HPDE6-E6E7 (cell line): ENCODE measurements around the gene PIMREG.
A peak's percentile ranks its signal among the peaks of the same experiment; 100 is the strongest.

ENCODE experiments used
- DNase-seq: peaks from one replicate; pipeline ENCODE4 v3.0.0; 2011; ENCODE audit warnings: missing footprints; ENCODE audit errors: extremely low spot score

Gene PIMREG

DNA sequence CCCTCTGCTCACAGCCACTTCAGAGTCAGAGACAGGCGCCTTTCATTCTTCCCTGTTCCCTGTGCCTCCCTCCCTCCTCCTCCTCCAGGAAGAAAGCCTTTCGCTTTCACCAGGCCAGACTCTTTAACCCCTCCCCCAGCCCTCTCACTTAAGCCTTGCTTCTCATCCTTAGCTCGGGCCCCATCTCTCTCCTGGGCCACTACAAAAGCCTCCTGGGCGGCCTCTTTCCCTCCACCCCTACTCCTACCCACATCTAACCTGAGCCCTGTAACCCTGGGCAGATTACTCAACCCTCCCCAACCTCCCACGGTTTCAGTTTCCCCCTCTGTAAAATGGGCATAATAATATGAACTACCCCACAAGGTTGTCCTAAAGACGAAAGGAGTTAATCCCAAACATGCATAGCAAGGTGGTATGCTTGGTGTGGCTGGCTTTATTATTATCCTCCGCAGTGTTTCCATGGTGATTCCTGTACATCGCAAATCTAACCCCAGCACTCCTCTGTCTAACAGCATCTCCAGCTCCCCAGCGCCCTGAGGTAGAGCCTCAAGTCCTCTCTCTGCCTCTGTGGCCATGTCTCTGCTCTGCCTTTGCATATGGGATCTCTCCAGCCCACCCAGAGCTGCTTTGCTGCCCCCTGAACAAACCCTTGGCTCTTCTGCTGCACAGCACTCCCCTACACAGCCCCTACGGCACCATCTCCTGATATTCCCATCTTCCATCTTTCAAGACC, 17.7 kb downstream of the PIMREG start:
- DNase-seq, result no peak

DNA sequence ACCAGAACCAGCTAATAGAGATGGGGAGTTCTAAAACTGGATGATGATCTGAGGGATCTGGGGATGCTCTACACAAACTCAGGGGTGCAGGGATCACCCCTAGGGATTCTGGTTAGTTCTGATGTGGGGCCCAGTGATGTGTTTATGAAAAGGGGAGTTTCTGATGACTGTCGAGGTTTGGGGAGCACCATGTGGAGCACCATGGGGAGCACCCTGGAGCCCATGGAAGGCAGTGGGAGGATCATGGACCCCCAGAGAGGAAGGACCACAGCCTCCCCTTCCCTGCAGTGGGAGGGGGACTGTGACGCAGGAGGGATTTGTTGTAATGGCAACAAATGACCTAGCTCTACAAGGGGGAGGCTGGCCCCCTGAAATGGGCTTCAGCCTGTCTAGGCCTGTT, 18.4 kb downstream of the PIMREG start:
- no peak for DNase-seq

DNA sequence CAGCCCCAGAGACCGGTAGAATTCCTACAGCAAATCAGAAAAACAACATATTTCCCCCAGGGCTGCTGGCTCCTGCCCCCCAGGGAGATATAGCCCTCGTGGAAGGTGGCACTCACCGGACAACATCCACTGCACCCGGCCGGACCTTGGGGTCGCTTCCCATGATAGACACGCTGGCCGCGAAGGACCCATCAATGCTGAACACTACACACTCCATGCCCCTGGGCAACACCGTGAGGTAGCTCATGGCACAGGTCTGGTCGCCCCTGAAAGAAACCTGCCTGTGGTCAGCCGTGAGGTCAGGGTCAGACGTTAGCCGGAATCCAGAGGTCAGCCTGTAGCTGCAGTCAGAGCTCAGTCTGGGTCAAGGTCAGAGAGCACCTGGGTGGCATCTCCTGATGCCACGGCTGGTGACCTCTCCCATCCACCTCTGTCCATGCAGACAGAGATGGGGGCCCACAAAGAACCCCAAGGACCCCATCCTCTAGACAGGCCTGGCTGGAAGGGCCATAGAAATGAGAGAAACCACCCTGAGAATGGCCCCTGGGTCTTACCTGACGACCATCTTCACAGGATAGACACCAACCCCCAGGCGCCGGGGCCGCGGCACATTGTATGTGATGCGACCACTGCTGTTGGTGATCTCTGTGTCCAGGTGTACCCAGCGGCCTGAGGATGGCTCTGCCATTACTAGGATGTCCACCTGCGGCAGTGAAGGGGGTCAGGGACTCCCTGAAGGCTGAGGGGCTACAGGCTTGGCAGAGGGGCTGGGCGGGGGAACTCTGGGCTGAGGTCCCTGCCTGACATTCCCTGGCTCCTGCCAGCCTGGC, 19.6 kb downstream of the PIMREG start:
- DNase-seq, result no peak

DNA sequence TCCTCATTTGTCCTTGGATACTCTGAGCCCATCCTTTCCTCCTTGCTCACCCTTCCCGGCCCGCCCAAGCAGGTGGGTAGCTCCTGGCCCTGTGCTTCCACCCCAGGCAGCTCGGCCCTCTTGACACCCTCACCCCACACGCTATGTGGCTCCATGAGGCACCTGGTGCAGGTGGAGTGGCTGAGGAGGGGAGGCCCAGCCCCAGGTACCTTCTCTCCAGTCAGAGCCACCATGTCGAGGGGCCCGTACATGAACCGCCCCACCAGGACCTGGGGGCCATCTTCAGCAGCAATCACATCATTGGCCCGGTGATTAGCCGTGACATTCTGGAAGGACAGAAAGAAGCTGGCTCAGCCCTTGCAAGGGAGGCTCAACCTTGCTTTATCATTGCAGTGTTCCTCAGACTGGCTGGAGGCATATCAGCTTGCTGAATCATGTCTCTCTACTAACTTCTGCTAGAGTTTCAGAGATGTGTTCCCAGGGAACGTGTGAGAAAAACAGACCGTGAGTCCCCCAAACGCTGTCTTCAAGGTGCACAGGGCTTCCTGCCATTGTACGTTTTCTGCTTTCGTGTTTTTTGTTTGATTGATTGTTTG, 20.3 kb downstream of the PIMREG start:
- DNase-seq, result no peak

DNA sequence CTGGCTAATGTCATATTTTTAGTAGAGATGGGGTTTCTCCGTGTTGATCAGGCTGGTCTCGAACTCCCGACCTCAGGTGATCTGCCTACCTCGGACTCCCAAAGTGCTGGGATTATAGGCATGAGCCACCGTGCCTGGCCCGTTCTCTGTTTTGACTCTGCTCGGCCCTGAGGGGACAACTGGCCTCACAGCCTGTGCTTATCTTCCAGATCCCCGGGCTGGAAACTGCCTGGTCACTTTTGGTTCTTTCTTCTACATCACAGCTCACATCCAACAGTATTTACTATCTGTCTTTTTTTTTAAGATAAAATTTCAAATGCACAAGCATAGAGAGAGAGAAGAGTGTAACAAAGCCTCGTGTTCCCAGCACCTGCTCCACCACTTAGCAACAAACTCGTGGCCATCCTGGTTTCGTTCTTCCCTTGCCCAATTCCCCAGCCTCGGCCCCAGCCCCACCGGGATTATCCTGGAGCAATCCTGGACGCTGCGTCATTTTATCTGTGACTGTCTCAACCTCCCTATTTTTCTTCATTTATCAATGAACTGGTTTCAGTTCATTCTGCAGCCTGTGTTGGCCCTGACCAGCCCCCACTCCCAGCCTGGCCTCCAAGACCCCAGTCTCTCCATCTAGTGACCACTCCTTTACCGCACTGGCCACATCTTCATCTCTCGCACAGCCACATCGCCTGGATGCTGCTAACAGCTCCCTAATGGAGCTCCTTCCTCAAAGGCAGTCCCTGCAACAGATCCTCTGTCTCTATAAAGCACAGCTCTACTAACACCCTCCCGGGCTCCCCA, 21.1 kb downstream of the PIMREG start:
- DNase-seq, result no peak

DNA sequence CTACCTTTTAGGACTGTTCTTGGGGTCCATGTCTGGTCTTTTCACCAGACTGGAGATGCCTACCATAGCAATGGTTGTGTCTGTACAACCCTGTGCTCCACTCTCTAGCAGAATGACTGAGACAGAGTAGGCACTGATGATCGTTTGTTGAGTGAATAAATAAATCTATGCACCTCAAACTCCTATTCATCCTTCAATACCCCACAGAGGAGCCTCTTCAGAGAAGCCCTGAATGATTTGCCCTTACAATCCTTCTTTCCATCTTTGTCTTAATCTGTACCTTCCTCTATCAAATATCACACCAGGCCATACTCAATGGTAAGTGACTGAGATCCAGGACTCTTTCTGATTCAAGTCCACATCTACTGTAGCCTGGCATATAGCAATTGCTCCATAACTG, 23.3 kb downstream of the PIMREG start:
- DNase-seq, result no peak

DNA sequence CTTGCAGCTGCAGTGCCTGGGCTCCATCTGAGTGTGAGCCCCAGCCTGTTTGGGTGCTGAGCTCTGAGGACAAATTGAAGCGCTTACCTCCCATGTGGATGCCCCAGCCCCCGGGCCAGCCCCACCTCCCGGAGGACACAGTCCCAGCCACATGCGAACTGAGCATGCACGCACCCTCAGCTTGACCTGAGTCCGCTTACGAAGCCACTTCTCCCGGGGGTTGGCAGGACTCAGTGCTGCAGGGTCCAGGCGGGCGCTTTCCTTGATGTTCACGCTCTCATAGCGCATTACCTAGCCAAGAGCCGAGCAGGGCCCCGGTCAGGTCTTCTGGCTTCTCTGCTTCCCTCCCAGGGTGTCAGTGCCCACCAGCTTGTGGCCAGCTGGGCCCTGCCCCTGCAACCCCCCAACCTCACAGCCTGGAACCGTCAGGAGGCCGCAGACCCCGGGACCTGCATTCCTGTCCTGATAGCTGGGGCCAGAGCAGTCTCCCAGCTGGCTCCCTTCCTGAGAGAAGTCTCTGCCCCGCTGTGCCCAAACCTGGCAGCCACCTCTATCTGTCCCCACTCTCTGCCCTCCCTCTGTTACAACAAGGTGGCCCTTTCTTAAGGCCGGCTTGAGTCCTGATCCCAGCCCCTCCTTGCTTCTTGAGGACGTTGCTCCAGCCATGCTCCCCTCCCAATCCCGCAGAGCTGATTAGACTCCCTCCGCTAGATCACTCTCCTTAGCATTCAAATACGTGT, 24.0 kb downstream of the PIMREG start:
- DNase-seq, result no peak

GRCh38 chr17:6470146-6470718, 26.0 kb downstream of the PIMREG start:
- DNase-seq, result no peak

GRCh38 chr17:6470751-6471521, 26.7 kb downstream of the PIMREG start:
- no peak for DNase-seq

GRCh38 chr17:6471531-6472465, 27.5 kb downstream of the PIMREG start:
- DNase-seq, result peak; percentile 61

- no peak for DNase-seq
These were observed 28.3 kb downstream of the PIMREG start for GRCh38 chr17:6472517-6472916.

- peak; percentile 76 for DNase-seq
These were observed 29.0 kb downstream of the PIMREG start for GRCh38 chr17:6473128-6473767.

DNA sequence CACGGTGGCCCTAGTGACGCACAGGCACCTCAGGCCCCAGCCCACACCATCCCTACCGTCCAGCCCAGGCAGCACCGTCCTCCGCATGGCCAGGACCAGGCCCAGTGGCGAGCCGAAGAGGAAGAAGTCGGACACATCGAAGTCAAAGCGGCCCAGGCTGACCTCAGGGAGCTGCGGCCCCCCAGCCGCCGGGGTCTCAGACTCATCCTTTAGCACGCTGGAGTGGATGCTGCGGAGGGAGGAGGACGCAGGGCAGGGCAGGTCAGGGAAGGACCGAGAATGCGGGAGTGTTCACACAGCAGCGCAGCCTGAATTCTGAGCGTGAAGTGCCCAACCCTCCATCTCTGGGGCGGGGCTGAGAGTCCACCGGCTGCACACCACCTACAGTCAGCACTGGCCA, 30.1 kb downstream of the PIMREG start:
- no peak for DNase-seq

DNA sequence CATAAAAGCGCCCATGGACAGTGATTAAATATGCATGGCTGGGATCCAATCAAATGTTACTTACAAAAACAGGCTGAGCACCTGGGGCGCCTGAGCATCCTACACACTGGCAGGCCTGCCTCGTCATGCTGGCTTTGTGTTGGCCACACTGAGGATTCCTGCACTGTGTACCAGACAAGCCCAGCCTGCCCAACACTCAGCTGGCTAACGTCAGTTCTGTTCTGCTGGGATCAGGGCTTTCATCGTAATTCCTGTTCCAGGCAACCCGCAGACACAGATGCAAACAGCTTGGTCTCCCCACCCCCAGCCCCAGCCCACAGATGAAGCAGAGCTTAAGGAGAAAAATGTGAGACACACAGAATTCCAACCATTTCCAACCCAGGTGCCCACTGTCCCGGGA, 30.7 kb downstream of the PIMREG start:
- DNase-seq, result no peak

DNA sequence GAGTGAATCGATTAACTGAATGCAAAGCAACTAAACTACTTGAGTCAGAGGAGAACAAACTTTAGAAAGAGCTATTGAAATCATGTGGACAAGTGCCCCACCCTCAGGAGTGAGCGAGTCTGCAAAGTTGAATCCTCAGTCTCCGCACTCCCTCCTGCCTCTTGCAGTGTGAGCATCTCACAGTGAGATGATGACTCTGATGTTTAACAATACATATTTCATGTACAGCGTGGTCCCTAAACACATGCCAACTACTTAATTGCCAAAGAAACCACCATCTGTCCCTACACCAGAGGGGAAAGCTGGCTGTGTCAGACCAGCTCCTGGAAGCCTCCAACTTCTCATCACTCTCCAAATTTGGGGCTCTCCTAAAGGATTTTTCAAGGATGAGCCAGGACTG, 31.2 kb downstream of the PIMREG start:
- DNase-seq, result no peak

- DNase-seq, result no peak
These were observed 32.0 kb downstream of the PIMREG start for GRCh38 chr17:6476076-6476809.

DNA sequence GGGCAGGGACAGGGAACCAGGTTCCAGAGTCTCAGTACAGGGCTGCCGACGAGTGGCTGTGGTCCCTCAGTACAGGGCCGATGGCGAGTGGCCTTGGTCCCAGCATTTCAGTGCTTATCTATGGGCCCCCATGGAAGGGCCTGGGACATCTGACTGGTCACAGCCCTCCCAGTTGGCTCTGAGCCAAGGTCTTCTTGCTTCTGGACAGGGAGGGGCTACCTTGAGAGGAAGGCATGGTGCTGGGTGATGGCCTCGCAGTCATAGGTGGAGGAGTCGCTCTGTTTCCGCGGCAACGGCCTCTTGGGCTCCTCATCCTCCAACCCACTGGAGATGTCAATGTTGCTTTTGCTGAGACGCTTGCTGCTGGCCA, 32.5 kb downstream of the PIMREG start:
- DNase-seq, result no peak

DNA sequence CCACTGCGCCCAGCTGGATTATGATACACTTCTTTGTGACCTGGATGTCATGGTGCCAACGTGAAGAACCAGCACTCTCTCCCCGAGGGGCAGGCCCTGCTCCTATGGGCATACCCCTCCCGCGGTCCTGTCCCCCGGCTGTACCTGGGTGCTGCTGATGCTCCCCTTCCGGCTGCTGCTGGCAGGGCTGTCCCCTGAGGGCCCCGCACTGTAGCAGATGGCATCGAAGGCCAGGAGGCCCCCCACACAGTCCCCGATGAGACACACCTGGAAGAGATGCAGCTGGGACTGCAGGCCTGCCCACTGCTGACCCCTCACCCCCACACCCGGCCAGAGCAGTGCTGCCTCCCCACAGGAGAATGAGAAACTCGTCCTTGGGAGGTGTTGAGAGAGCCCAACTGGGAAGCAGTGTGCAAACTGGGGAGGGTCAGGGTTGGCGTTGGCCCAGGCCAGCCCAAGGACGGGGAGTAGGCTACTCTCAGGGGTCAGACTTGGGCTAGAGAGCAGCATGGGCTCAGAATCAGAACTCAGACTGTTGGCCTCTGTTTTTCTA, 33.7 kb downstream of the PIMREG start:
- DNase-seq, result no peak
